AG04450 (cell line): ENCODE results near the gene NXPH4. TPM values are rescaled to one million over a fixed set of nuclear protein-coding genes. Genes with fewer than 3 reads are reported as not detected.

Experiments used
- CTCF ChIA-PET: fragments of 300-600, 350-600 bp; formaldehyde crosslinking; extraction: SDS; loops from one replicate; lab custom pipeline; 2022; ENCODE audit warnings: antibody characterized with exemption, inconsistent platforms; lab: Charles Lee
- POLR2A ChIA-PET: fragments of 350-600 bp; formaldehyde crosslinking; extraction: SDS; loops from one replicate; lab custom pipeline; 2021; ENCODE audit warnings: antibody characterized with exemption, inconsistent platforms; lab: Yijun Ruan, JAX
- DNase-seq: peaks from one replicate; pipeline ENCODE4 v3.0.0-alpha.2; 2011; ENCODE audit warnings: low read depth, low spot score
- H3K27ac ChIP-seq: one replicate; pipeline ENCODE4 v1.5.1; 2012; ENCODE audit warnings: low read depth, low read length, control low read depth
- H3K27me3 ChIP-seq: one replicate; pipeline ENCODE4 v1.6.0; 2012; ENCODE audit warnings: low read length; ENCODE audit not compliant: control insufficient read depth, insufficient read depth
- H3K4me3 ChIP-seq: 2 replicates; pipeline ENCODE4 v1.5.1; 2011; ENCODE audit warnings: mild to moderate bottlenecking, low read depth, low read length, control low read depth
- H3K9me3 ChIP-seq: 2 replicates; pipeline ENCODE4 v1.5.1; 2012; ENCODE audit warnings: low read length; ENCODE audit not compliant: control insufficient read depth, insufficient read depth
- CTCF ChIP-seq: IDR thresholded peaks from 2 replicates; pipeline ENCODE4 v1.5.1; 2011; ENCODE audit warnings: low read depth, low read length, control low read depth, inconsistent platforms
- polyA plus RNA-seq: library from polyadenylated mRNA; depleted of rRNA; stranded (reverse); fragments of >200 nt; gene quantifications from 2 replicates; pipeline ENCODE4 v1.2.3, GENCODE V29; 2011

Gene NXPH4
- polyA plus RNA-seq, 1 experiment, result 0.79 TPM

GRCh38 chr12:57227315-57228115 is 10.9 kb downstream of the NXPH4 start:
- Histone ChIP-seq H3K27ac (no peak overlapping the region), H3K27me3 (peaks cover 2% of the 10 kb centered on the region), H3K4me3 (no peak overlapping the region), H3K9me3 (no peaks in the 10 kb centered on the region)
- CTCF ChIA-PET, result interaction anchor here (0.6 to 3.1 kb wide), 6 partner anchors 9 to 23 kb away, joined by 3 to 28 read pairs (median 12); a partner anchor contains a TSS
- no peak for TF ChIP-seq CTCF
- POLR2A ChIA-PET, result no interaction called here
- no peak for DNase-seq

- CTCF ChIA-PET, result interaction anchor here (0.8 to 4.8 kb wide), 6 partner anchors 10 to 230 kb away, joined by 4 to 46 read pairs (median 24); partner anchors contain the start of gene GLI1
Measured at GRCh38 chr12:57229046-57229633, 12.5 kb downstream of the NXPH4 start.

DNA sequence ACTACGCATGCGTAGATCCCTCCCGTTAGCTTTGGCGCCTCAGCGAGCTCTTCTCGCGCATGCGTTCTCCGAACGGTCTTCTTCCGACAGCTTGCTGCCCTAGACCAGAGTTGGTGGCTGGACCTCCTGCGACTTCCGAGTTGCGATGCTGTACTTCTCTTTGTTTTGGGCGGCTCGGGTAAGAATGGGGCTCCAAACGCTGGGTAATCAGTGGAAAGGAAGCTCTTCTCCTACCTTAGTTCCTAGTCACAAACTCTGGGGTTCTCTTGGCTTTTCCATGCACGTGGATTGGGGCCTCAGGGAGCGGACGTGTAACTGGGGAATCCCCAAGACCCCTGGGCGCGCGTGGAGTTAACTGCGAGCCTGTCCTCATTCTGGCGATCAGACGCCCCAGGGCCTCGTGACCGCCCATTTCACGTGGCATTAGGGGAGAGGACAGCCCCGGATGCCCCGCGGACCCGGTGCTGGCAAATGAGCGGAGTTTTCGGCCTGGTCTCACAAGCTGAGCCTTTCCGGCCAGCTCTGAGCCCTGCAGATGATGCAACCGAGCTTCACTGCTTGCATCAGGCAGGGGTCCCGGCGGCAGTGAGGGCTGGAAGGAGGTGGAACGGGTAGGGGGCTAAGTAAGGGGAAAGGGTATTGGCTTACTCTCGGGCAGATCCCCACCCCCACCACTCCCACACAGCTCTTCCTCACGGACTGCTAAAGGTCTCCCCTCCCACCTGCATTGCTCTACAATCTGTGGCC is 13.2 kb downstream of the NXPH4 start, which contains the start of gene SHMT2:
Gene SHMT2, plus strand, starts transcription at position 78 of the 747 bp plus-strand sequence. Its CDS starts 68 bp downstream, at position 146.
- H3K27me3 ChIP-seq, result no peaks in the 10 kb centered on the region
- no peaks in the 10 kb centered on the region for H3K9me3 ChIP-seq
- POLR2A ChIA-PET, result interaction anchor here (0.6 to 2.6 kb wide), 14 partner anchors 8 to 142 kb away, joined by 3 to 58 read pairs (median 4); partner anchors contain the start of genes NAB2, NXPH4 and STAT6
- peak within 1 kb of the TSS; percentile 87 for H3K4me3 ChIP-seq
- no peak for TF ChIP-seq CTCF
- CTCF ChIA-PET, result interaction anchor here (0.8 to 4.8 kb wide), 6 partner anchors 9 to 229 kb away, joined by 4 to 46 read pairs (median 24); partner anchors contain the start of gene GLI1
- DNase-seq, result peak; percentile 92
- H3K27ac ChIP-seq, result peak within 1 kb of the TSS; percentile 99

More at GRCh38 chr12:57229046-57229633, 12.5 kb downstream of the NXPH4 start:
- 0 out of 2 replicates have a peak, but pooled peaks have one; percentile 11 for TF ChIP-seq CTCF
- peak overlapping the region; percentile 87 for H3K4me3 ChIP-seq
- POLR2A ChIA-PET, result interaction anchor here (0.8 to 2.6 kb wide), 11 partner anchors 8 to 141 kb away, joined by 3 to 58 read pairs (median 5); partner anchors contain the start of genes NXPH4 and STAT6
- H3K27ac ChIP-seq, result peak overlapping the region; percentile 99
- no peak for DNase-seq
- H3K27me3 ChIP-seq, result no peaks in the 10 kb centered on the region
- H3K9me3 ChIP-seq, result no peaks in the 10 kb centered on the region

DNA sequence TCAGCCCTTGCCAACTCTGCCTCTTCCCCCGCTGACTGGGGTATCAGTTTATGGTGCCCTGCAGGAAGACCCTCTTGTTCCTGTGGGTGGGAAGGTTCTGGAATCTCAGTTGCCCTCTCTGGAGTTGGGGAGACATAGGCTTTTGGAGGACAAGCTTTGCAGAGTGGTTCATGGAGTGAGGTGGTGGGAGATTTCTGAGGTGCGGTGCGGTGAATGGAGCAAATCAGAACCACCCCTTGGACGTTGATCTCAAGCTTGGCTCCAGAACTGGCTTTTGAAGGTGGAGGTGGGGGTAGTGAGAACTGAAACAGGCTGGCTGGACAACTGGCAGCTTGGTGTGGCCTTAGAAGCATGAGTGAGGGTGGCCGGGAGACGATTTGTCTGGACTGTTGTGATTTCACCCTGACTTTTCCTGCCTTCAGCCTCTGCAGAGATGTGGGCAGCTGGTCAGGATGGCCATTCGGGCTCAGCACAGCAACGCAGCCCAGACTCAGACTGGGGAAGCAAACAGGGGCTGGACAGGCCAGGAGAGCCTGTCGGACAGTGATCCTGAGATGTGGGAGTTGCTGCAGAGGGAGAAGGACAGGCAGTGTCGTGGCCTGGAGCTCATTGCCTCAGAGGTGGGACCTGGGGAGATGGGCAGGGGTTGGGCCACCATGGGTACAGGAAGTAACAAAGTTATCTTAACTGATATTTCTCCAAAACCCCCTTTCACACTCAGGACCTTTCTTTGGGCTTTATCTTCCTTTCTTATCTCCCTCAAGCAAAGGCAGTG is 14.0 kb downstream of the NXPH4 start:
- H3K4me3 ChIP-seq, result peak overlapping the region; percentile 87
- H3K9me3 ChIP-seq, result no peaks in the 10 kb centered on the region
- CTCF ChIA-PET, result interaction anchor here (2.0 to 4.8 kb wide), 5 partner anchors 8 to 228 kb away, joined by 7 to 46 read pairs (median 41); partner anchors contain the start of gene GLI1
- no peaks in the 10 kb centered on the region for H3K27me3 ChIP-seq
- peak overlapping the region; percentile 99 for H3K27ac ChIP-seq
- POLR2A ChIA-PET, result interaction anchor here (0.6 to 2.6 kb wide), 8 partner anchors 9 to 142 kb away, joined by 3 to 58 read pairs (median 8); partner anchors contain the start of genes NAB2, NXPH4 and STAT6
- no peak for DNase-seq
- TF ChIP-seq CTCF, result no peak
